GM12872 (cell line): ENCODE data around the gene DCBLD1.

Experiments
- TF ChIP-seq, protein P1 (sequence below): IDR thresholded peaks from 3 replicates; pipeline ENCODE4 v1.5.1; 2011; ENCODE audit warnings: low read depth, mild to moderate bottlenecking, low read length, moderate library complexity; ENCODE audit not compliant: insufficient read depth

Gene DCBLD1

GRCh38 chr6:117482240-117483003 is at the start of gene DCBLD1:
Gene DCBLD1, plus strand, starts transcription at chr6:117482674. Its CDS starts 108 bp downstream, at chr6:117482782.
- TF ChIP-seq, protein P1, sequence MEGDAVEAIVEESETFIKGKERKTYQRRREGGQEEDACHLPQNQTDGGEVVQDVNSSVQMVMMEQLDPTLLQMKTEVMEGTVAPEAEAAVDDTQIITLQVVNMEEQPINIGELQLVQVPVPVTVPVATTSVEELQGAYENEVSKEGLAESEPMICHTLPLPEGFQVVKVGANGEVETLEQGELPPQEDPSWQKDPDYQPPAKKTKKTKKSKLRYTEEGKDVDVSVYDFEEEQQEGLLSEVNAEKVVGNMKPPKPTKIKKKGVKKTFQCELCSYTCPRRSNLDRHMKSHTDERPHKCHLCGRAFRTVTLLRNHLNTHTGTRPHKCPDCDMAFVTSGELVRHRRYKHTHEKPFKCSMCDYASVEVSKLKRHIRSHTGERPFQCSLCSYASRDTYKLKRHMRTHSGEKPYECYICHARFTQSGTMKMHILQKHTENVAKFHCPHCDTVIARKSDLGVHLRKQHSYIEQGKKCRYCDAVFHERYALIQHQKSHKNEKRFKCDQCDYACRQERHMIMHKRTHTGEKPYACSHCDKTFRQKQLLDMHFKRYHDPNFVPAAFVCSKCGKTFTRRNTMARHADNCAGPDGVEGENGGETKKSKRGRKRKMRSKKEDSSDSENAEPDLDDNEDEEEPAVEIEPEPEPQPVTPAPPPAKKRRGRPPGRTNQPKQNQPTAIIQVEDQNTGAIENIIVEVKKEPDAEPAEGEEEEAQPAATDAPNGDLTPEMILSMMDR, result no peak

GRCh38 chr6:117440706-117441525 is 41.6 kb upstream of the DCBLD1 start:
- TF ChIP-seq, protein P1, result no peak

- TF ChIP-seq, protein P1, result no peak
Measured at GRCh38 chr6:117441824-117442264, 40.6 kb upstream of the DCBLD1 start.

DNA sequence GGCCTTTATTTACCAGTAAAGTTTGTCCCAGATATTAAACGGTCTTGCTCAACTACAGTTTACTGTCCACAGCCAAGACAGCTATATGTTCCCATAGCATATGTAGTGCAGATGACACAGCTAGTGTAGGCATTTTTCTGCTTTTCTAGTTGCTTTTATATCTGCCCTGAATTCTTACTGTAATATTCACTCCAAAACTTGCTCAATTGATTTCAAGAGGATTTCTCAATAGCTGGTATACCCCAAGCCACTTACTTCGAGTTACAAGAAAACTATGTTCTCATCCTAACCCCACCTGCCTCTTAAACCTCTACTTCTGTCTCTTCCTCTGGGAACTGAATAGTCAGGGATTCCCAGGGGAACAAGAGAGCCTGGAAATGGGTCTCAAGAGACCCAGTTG is 37.9 kb upstream of the DCBLD1 start:
- TF ChIP-seq, protein P1, result no peak

DNA sequence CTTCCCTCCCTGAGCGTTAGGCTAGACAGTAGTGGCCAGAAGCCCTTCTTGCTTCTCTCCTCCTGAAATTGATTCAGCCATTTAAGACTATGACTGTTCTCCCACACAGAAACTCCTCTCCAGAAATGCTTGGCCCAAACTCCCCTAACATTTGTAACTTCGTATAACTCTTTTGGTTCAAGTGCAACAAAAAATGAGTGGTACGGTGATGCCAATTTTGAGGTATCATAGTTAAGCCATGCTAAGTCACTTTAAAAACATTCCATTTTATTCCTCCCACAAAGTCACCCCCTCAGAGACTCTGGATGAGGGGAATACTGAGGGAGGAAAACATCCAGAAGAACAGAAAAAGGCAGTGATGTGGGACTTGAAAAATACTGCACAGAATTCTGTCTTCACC is 35.6 kb upstream of the DCBLD1 start:
- TF ChIP-seq, protein P1, result no peak

GRCh38 chr6:117448011-117448410 is 34.5 kb upstream of the DCBLD1 start:
- TF ChIP-seq, protein P1, result no peak

- TF ChIP-seq, protein P1, result no peak
Measured at GRCh38 chr6:117448732-117449485, 33.6 kb upstream of the DCBLD1 start.
